Gastroesophageal sphincter (tissue), 3 donors: ENCODE results near the gene CEACAM5.
A peak's percentile ranks its signal among the peaks of the same experiment; 100 is the strongest.

Experiments used
- POLR2A ChIP-seq, 2 donors: fragments of 450-650 bp; IDR thresholded peaks; one replicate each; pipeline ENCODE4 v1.6.1; 2017; ENCODE audit warnings: antibody characterized with exemption in 2 of 2, mild to moderate bottlenecking in 2 of 2, moderate library complexity in 1 of 2
- POLR2AphosphoS5 ChIP-seq: sonication (generic); formaldehyde crosslinking; IDR thresholded peaks from one replicate; pipeline ENCODE4 v1.6.1; 2017; ENCODE audit warnings: antibody characterized with exemption
- TF ChIP-seq, protein P1 (sequence below), 4 experiments: fragments of 200-600 bp in 2 of 4; fragments of 450-650 bp in 2 of 4; sonication (generic) in 1 of 4; IDR thresholded peaks; one replicate each; pipeline ENCODE4 v1.5.1; 2017 to 2019; ENCODE audit warnings: antibody characterized with exemption in 4 of 4, mild to moderate bottlenecking in 2 of 4, moderate library complexity in 2 of 4

DNA sequence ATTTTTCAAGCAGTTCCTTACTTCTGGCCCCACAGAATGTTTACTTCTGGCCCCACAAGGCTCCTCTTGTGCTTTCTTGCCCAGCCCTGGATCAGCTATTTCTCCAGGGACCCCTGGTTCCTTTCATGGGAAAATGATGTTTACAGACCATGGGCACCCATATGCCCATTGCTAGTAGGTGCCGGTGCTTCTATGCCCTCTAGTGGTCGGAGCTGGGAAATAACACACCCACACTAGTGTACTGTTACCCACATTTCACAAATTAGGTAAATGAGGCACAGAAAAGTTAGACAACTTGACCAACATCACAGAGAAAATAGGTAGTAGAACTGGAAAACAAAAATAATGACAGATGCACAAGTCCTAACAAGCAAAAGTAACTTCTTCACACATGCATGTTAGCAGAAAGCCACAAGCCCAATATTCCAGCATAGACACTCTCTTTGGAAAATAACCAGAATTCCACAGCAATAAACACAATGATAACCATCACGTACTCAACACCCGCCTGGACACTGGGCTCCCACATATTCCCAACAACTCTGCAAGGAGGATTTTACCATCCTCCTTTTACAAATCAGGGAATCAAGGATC, 45.6 kb downstream of the CEACAM5 start:
- TF ChIP-seq, protein P1, sequence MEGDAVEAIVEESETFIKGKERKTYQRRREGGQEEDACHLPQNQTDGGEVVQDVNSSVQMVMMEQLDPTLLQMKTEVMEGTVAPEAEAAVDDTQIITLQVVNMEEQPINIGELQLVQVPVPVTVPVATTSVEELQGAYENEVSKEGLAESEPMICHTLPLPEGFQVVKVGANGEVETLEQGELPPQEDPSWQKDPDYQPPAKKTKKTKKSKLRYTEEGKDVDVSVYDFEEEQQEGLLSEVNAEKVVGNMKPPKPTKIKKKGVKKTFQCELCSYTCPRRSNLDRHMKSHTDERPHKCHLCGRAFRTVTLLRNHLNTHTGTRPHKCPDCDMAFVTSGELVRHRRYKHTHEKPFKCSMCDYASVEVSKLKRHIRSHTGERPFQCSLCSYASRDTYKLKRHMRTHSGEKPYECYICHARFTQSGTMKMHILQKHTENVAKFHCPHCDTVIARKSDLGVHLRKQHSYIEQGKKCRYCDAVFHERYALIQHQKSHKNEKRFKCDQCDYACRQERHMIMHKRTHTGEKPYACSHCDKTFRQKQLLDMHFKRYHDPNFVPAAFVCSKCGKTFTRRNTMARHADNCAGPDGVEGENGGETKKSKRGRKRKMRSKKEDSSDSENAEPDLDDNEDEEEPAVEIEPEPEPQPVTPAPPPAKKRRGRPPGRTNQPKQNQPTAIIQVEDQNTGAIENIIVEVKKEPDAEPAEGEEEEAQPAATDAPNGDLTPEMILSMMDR (IDR thresholded peaks at IDR 0.05) = peak; percentile 31 to 66 (median 40)
- TF ChIP-seq POLR2A (IDR thresholded peaks at IDR 0.05) (no peak), POLR2AphosphoS5 (no peak)
